Stimulated activated CD4-positive, alpha-beta T cell treated with anti-CD3 and anti-CD28 coated beads, Interleukin-1b, Interleukin-23, amount 100 ng/mL, for 1 hour (primary cell): ENCODE results near the gene IGSF9B.

Experiments
- DNase-seq, 2 donors: peaks; one replicate each; pipeline ENCODE4 v3.0.0-alpha.2; 2020; ENCODE audit warnings: low read depth in 2 of 2

The IGSF9B gene

DNA sequence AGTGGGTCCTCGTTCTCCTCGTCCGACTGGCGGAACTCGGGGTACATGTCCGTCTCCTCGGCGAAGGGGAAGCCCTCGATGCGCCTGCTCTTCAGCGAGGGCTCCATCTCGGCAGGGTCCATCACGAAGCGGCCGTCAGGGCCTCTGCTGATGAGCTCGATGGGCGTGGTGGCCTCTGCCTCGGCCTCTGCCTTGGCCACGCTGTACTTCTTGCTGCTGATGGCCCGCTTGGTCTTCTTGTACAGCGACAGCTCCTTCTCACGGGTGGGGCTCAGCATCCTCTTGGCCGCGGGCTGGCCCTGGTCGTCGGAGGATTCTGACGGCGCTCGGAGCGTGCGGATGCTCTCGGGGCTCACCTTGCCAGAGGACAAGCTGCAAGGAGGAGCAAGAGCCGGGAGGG, 35.7 kb downstream of the IGSF9B start:
- DNase-seq, result no peak

DNA sequence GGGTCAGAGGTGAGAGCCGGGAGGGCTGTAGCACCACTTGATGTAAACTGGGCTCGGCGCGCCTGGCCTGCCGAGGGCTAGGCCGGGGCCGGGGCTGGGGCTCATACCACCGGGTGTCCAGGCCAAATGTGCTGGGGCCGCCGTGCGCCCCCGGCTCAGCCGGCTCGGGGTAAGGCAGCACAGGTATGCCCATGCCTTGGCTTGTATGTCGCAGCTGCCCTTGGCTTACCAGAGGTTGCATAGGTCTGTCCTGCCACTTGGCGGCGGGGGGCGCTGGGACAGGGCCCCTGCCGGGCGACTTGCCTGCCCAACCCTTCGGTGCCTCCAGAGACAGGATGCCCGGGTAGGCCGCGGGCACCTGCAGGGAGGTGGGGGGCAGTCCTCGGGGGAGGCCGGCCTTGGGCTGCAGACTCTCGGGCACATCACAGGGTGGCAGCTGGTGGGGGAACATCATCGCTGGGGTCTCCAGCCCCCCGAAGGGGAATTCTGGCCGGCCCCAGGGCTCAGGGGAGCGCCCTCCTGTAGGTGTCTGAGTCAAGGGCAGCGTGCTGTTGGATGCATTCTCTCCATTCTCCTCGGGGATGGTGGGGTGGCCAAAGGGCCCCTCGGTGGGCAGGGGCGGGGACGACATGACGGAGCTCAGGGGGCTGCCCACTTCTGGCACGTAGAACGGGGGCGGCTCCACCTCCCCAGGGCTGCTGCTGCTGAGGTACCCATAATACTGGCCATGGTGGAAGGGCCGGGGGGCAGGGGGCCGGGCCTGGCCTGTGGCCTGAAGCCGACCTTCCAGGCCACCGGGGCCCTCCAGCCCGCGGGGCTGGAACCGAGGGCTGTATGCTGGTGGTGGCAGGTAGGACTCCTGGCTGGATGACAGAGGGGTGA, 36.4 kb downstream of the IGSF9B start:
- DNase-seq, result no peak

DNA sequence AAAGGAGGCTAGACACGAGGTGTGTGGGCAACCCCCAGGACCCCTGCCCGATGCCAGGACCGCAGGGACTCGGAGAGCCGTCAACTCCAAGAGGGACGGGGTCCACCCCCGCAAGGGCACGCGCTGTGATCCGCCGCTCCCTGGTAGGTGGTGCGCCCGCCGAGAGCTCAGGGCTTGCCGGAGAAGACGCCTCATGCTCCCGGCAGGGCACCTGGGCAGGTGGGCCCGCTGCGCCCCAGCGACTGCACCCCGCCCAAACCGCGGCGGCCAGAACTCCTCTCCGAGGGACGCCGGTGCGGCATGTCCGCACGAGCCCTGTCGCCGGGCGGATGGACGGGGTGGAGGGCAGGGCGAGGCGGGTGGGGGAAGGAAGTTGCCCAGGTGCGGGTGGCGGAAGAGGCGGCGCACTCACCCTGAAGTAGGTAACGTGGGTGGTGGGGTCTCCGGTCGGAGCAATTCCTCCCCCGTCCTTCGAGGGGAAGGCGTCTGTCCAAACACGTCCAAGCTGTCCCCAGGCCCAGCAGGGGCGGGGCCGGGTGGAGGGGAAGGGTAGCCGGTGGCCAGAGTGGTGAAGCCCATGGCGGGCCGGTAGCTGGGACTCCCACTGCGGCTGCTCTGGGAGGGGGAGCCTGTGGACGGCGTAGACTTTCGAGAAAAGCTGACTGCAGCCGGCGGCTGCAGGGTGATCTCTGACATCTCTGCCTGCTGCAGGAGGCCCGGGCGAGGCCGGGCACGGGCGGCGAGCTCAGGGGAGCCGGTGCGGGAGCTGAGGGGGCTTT, 37.2 kb downstream of the IGSF9B start:
- no peak for DNase-seq

DNA sequence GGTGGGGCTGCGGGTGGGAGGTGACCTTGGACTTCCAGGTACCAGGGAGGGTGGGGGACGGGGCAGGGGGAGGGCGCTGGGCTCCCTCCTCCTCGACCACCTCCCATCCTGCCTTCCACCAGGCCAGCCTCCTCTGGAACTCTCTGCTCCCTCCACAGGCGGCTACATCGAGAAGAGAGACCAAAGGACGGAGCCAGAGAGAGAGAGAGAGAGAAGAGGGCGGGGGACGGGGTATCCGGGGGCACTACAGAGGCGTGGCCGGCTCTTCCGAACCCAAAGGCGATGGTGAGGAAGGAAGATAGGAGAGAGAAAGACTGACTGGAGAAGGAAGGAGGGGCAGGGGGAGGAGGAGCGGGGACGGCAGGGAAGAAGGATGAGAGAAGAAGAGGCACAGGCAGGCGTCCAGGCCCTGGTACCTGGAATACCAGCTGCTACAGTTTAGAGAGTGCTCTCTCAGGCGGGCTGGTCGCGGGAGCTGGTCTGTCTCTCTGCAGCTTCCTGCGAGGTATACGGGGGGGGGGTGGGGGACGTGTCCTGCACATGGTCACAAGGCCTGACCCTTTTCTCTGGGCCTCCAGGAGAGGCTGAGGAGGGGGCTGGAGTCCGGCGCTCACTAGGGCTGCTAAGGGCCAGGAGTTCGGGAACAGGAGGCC, 38.0 kb downstream of the IGSF9B start:
- DNase-seq, result no peak

DNA sequence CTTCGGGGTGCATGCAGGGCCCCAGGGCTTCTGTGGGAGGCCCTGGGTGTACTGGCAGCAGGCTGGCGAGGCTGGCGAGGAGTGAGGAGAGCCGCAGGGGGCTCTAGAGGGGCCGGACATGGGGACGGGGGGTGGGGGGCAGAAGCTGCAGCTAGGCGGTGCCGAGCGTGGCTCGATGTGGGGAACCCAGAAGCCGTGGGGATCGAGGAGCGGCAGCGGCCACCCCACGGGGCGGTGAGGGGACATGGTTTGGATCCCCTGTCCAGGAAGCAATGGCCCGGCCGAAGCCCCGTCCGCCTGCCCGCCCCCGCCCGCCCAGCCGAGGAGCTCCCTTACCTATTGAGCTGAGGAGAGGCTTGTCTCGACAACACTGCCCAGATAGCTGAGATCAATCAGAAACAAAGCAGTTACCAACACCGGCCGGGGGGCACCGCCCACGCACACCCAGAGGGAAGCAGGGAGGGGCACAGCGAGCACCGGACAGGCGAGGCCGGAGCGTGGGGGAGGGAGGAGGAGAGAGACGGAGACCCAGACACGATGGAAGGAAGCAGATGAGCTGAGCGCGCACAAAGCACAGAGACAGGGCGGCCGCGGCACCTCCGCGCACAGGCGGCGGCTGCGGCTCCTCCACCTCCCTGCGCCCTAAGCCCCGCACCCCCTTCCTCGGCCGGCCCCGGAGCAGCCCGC, 38.7 kb downstream of the IGSF9B start:
- no peak for DNase-seq

DNA sequence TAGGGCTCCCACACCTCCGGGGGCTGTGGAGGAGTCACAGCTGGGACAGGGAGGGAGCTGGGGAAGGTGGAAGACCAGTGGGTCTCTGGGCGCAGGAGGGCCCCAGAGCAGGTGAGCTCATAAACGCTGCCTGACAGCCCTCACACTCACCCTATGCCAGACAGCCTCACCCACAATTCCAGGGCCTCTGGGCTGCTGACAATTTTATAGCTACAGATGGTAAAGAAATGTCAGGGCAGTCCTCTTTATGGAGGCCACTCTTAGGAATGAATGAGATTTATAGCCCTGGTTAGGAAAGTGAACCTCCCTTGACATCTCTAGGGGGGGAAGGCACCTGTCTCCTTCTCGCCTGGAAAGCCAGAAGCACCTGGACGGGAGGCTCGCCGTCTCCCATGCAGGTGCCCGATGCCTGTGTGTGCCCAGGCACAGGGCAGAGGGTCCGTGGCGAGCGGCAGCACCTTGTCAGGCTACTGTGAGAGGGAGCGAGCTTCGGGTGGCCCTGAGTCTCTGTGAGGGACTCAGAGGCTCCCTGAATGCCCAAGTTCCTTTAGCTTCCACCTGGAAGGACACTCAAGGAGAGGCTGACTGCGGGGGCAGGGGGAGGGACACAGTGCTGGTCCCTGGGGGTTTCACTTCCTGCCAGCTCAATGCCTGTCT, 39.9 kb downstream of the IGSF9B start:
- DNase-seq, result no peak

DNA sequence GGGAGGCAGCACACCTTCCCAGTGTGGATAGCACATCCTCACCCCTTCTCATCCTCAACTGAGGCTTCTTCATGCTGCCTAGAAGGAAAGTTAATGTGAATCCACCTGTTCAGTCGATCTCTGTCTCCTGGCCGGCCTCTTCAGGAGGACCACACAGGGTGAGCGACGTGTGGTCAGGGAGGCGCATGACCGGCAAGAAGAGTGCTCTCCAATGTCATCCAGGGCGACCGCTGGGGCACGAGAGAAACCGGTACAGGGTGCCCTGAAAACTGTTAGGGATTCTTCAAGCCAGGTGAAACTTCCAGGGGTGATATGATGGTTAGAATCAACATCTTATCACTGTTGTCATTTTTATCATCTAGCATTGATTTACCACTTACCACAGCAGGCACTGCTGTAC, 43.0 kb downstream of the IGSF9B start:
- no peak for DNase-seq

DNA sequence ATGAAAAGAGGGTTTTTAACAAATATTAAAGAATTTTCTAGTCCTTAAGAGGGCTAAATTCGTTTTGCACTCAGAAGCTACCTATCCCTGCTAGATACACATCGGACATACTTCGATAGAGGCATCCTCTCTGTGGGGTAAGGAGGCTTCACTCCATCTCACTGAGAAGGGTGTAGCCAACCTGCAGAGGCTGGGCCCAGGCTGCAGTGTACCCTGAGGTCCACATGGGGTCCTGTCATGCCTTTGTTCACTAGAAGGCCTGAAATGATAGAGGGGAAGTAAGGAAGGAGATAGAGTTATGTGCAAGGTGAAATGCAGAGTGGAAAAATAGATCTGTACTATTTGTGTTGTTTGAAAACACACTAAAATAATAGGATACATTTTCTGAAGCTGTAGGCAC, 45.6 kb downstream of the IGSF9B start:
- no peak for DNase-seq

DNA sequence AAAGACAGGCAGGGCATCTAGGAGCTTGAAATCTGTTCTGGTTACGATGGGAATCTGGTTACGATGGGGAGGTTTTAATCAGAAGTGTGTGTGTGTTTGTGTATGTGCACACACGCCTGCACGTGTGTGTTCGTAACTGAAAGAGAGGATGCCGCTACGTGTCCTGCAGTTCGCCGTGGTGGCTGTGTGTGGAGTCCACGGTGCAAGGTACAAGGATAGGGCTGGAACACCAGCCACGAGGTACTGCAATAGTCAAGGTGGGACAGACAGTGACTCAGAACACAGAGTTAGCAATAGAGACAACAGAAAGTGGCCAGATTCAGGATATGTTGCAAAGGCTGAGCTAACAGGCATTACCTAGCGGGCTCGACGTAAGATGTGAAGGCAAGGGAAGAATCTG, 46.7 kb downstream of the IGSF9B start:
- no peak for DNase-seq

DNA sequence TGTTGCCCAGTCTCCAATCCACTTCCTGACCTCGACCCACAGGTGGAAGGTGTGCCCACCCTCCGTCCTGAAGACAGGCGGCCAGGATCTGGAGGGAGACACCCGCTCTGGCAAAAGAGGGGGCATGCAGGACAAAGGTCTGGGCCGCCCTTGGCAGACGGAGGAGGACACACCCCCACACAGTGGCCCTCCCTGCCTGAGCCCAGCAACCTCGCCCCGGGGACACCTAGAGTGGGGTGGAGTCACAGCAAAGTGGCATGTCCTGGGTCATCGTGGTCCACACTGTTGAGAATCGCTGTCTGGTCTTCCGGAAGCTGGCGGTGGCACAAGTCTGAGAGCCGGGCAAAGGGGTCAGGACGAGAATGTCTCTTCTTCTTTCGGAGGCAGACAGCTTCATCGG, 47.9 kb downstream of the IGSF9B start:
- no peak for DNase-seq

DNA sequence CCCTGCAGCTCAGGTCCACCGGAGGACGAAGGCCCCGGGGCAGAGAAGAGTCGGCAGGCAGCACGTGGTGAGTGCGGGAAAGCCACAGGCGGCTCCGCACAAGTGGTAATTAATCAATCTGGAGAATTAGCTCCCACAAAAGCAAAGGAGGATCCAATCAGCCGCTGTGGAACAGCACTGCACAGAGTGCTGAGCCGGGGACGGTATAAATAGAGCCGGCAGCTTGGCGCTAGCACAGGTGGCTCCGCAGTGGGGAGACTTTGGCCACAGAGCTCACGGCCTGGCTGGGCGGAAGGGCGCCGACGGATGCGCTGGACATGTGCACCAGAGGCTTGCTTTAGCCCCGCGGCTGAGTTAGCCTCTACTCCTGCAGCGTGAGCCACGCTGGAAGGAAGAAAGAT, 48.9 kb downstream of the IGSF9B start:
- DNase-seq, result no peak

DNA sequence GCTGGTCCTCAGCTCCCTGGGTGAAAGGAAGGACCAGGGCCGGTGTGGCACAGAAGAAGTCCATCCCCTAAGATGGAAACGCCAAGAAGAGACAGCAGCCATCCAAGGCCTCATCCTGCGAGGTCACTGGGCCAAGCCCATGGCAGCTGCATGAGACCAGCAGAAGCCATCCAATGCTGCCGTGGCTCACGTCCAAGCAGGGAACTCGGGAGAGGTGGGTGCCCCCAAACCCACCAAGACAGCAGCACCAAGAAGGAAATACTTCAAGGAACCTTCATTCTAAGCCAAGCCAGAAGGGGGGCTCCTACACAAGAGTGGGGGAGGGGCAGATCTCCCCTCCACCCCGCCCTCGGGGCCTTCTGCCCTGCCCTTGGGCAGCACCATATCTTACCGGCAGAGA, 49.6 kb downstream of the IGSF9B start:
- DNase-seq, result no peak

DNA sequence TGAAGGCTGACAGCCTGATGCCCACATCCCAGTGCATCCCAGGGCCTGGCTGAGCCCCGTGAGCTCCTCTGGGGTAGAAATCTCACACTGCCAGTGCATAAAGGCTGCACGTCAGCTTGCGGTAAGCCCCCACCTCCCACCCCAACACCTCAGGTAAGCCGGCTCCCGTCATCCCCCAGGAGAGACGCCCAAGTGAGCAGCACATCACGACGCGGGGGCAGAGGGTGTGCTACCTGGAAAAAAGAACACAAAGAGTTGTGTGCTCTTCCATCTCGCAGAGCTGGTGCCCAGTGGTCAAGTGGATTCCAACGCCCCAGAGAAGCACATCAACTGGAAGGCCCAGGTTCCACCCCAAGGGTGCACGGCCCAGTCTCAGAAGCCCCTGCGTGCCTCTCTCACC, 50.0 kb downstream of the IGSF9B start:
- DNase-seq, result no peak

DNA sequence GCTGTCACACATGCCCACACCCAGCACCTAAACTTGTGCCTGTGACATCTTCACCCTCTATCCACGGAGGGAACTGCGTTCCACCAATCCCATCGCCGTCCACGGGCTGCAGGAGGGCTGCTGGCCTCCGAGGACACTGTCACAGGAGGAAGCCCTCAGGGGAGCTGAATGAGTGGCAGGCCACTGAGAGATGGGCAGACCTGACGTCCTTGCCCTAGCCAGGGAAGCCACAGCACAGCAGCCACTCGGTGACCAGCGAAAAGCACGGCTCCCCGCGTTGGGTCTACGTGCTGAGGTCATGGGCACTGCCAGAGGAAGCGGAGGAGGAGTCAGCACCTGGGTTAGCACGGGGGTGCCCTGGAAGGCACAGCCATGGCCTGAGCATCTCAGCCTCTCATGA, 50.5 kb downstream of the IGSF9B start:
- DNase-seq, result no peak

DNA sequence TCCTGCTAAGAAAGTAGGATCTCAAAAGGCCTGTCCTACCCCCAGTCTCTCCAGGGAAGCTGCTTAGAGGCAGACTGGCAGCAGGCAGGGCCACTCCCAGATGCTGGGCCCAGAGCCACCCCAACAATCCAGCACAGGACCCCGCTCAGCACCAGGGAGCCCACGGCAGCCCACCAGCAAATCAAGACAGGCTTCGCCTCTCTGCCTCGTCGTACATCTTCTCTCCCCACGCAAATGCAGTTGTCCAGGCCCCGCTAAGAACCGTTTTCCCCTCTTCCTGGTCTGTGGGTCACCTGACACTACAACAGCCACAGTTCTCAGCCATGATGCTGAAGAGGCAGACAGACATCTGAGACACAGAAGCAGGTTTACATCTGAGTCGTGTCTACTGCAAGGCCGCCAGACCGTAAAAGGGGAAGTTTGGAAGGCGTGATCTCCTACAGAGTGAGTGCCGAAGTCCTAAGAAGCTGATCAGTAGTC, 51.1 kb downstream of the IGSF9B start:
- DNase-seq, result no peak

DNA sequence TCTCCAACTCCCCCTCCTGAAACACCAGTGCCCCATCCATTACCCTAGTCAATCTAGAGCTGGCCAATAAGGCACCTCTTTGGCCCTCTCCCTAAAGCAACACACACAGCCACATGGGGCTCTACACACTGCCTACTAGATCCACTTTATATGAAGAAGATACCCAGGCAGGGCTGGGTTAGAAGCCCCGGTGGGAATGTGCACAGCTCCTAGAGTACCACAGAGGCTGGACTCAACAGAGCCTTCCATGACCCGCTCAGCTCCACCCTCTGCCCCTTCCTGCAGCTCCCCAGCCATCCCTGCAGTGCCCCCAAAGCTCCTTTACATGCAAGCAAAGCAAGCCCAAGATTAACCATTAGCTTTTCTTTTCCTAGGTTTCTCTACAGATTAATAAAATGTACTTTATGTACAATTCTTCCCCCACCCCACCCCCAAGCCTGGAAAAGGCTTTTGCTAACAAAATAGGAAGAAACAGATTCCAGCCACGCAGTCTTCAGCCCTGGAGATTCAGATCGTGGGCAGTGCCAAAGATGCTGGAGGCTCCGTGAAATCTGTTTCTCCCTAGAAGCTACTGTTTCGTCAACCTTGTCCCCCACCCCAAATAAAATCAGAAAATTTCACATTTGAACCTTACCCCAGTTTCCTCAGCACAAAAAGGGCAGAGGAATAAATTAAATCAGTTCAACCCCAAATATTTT, 51.8 kb downstream of the IGSF9B start:
- DNase-seq, result no peak

DNA sequence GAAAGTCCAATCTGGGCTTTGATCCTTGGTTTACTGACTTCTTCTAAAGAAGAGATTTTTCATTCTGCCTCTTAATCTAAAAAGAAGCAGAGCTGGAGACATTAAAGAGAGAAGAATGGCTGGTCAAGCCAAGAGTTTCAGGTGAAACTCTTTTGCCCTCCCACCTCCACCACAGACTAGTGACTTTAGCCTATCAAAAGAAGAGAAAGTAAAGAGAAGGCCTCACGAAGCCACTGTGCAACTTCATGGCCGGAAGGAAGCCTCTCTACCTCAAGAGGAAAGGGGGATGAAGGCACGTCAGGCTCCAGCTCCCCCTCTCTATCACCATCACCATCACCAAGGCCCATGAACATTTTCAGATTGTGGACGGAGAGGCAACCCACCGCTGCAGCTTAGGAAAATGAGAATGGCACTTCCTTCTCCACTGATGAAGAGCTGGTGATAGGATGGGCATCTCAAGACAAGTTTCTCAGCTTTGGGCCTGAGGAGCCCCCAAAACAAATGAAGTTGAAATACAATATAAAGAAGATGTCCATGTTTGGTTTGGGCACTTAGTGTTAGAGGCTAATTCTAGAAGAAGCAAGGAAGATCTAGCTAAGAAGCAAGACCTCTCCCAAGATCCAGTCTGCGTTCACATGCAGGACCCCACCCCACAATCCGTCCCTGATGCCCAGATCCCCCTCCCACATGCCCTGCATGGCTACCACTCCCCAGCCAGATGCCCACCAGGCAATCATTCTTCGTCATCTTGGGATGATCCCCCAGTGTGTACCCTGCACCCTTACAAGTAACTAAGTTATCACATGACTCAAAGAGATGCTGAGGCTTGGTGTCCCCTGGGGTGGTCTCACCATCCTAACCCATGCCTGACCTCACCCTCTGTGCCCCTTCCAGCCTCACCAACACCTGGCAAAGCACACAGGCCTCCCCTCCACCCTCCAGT, 52.6 kb downstream of the IGSF9B start:
- no peak for DNase-seq

DNA sequence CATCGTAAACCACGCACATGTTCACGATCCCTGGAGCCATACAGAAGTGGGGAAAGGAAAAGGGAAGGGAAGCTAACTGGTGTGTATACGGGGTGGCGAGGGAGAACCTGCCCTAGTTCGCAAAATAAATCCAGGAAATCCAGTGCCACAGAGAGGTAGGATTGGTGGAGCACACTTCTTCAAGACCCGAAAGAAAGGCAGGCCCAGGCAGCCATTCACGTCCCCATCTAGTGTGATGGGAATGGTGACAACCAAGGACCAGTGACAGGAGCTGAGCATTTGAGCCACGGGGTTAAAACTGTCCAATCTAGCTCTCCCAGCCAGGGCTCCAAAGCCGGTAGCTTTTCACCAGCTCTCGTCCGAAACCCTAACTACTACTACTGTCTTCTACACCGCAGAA, 53.7 kb downstream of the IGSF9B start:
- no peak for DNase-seq

DNA sequence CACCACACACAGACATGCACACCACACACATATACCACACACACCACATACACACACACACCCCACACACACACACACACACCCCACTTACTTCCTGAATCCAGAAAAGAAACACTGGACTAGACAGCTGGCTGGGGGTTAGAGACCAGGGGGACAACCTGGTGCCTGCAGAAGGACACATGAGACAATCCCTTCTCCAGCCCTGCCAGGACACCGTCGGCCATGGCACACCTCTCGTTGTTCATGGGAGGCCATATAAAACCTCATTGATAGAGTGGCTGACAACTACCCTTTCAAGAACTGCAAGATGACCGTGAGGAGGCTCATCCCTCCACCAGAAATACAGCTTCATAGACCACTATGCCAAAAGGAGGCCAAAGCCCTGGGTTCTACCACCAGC, 54.3 kb downstream of the IGSF9B start:
- DNase-seq, result no peak

DNA sequence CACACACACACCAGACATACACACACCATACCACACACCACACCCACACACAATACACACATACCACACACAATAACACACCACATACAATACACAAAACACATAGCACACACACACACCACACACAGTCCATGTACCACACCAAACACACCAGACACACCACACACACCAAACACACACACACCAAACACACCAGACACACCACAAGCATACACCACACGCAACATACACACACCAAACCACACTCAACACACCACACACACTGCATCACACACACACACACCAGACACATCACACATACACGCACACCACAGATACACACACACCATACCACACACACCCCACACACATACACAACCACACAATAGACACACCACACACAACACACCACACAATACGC, 54.8 kb downstream of the IGSF9B start:
- no peak for DNase-seq
